Activated CD4-positive, alpha-beta T cell treated with anti-CD3 and anti-CD28 coated beads, Interleukin-2, amount 50 U/mL, for 4 hours (primary cell): ENCODE results near the gene SCML2.
A peak's percentile ranks its signal among the peaks of the same experiment; 100 is the strongest.
"Not testable (repeated sequence)": the region's sequence is repeated elsewhere in the genome, so short reads cannot be mapped to it uniquely, and the experiment has no call there.

Experiments
- DNase-seq, 2 experiments: peaks; one replicate each; pipeline ENCODE4 v3.0.0-alpha.2; 2020

SCML2 gene

DNA sequence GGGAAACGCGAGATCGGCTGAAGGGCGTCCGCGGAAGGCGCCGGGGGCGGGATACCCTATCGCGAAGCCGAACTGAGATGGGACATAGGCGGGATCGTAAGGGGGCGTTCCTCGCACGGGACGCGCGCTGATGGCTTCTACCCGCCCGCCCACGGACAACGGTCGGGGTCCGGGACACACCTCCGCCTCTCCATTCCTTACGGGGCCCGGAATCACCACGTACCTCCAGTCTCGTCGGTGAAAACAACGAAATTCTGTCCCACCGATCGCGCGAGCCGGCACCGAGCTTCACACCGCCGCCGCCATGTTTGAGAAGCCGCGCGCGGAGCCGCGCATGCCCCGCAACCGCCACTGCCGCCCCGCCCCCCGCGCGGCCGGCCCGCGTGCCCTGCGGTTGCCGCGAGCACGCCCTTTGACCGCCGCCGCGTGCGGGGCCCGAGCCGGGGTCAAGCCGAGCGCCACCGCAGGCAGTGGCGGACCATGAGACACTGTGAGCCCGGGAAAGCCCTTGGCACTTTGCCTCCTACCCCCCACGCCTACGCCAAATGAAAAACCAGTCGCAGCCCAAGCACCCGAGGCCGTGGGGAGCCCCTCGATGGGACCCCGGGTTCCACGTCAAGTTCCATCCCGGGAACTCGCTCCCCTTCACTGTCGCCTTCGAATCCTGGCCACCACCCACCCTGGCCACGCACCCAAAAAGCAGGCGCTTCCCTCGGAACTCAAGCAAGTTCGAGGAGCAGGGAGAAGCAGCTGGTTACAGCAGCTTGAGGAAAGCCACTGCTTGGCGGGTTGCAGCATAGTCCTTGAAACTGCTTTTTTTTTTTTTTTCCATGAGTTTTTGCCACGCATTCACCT lies at the start of gene SCML2:
TSS of gene SCML2 (minus strand) at position 320 of the 855 bp plus-strand sequence. CDS start 20,617 bp downstream, outside the sequence.
- DNase-seq, result peak; percentile 1 to 8

DNA sequence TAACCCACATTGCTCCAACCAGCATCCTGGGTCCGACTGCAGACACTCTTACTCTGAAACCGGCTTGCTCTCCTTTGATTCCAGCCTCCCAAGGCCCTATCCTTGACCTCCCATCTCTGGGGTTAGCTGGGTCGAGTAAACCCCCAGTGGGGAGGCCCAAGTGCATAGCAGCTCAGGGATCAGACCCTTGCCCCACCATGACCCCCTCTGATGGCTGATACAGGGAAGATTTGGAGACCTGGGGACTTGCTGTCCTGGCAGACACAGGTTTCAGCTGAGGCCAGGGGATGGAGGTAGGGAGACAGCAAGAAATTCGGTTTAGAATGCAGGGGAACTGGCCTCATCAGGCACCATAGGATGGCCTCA lies 47.3 kb upstream of the SCML2 start:
- no peak for DNase-seq

DNA sequence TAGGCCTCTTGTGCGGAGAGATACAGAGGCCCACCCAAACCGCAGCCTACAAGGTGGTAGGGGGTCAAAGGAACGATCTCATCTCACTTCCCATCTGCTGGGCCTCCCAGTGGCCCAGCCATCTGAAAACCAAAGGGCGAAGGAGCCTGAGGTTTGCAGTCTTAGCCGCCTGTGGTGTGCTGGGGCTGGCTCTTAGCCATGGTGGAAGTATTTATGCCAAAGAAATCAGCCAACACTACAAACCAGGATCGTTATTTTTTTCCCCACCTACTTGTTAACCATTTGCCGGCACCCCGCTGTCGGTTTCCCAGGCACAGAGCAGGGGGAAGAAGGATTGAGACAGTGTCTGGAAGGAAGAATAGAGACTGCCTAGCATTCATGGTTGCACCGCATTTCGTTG lies 40.0 kb upstream of the SCML2 start:
- no peak for DNase-seq

DNA sequence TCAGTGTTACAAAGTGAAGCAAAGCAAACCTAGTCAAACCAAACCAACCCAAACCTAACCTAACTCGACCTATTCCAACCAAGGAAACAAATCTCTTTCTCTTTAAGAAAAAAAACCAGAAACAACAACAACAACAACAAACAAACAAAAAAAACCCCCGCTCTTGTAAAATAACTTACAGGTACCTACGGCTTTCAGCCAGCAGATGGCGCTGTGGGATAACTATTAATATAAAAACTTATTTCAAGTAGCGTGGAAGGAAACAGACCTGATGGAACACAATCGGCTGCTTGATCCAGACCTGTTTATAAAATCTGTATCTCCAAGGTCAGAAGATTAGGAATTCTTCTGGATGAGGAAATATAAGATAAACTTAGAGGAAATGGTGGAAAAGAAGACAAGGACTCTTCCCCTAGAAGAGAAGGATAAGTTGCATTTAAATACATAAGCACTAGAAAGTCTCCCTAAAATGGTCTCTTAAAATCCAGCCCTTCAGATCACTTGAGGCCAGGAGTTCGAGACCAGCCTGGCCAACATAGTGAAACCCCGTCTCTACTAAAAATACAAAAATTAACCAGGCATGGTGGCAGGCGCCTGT lies 36.6 kb upstream of the SCML2 start:
- peak; percentile 58 to 59 for DNase-seq

DNA sequence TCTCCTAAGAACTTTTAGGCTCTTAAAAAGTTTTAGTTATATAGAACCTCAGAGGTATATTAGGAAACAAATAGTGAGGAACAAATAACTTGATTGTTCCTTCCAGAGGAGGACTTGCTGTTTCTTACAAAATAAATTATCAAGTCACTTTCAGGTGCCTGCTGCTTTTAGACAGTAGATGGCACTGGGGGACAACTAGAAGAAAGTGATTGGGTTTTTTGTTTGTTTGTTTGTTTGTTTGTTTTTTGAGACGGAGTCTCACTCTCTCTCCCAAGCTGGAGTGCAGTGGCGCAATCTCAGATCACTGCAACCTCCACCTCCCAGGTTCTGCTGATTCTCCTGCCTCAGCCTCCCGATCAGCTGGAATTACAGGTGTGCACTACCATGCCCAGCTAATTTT lies 35.5 kb upstream of the SCML2 start:
- no peak for DNase-seq

DNA sequence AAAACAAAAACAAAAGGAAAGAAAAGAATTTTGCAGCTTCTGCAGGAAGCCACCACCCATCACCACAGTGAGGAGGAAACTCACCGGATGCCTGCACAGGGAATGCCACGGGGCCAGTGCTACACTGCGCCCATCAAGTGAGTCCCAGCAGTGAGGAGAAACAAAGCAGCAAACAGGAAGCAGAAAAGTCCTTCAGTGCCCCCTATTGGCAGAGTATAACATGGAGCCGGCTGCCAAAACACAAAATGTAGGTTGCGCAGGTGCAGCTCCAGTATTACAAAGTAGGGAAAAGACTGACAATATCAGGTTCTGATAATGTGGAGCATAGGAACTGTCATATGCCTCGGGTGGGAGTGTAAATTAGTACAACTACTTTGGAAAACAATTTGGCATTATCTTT lies 23.3 kb upstream of the SCML2 start:
- peak; percentile 1 for DNase-seq

DNA sequence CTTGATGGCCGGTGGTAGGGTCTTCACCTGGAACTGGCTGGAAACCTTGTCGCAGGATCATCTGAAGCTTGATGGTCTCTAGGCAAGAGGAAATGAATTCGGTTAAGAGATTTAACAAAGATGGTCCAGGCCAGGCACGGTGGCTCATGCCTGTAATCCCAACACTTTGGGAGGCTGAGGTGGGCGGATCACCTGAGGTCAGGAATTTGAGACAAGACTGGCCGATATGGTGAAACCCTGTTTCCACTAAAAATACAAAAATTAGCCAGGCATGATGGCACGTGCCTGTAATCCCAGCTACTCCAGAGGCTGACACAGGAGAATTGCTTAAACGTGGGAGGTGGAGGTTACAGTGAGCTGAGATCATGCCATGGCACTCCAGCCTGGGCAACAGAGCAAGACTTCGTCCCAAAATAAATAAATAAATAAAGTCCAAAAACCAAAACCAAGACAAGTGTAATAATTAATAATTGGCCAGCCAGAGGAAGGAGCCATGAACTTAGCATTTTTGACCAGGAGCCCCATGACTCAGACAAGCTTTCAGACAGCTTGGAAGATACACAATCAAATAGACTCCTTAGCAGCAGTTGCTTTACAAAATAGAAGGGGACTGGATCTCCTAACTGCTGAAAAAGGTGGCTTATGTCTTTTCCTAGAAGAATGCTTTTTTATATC lies 20.8 kb upstream of the SCML2 start:
- not testable (repeated sequence) for DNase-seq

DNA sequence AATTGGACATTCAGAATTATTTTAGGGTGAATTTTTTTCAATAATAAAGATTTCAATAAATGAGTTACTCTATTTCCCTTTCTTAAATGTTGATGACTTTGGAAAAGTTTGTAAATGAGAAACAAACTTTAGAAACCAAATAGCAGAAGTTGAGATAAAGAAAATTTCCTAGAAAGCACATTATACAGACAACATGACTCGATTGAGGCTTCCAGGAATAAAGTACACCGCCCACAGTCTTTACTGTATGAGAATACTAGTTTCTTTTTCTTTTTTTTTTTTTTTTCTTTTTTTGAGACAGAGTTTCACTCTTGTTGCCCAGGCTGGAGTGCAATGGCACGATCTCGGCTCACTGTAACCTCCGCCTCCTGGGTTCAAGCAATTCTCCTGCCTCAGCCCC lies 14.6 kb upstream of the SCML2 start:
- not testable (repeated sequence) for DNase-seq

DNA sequence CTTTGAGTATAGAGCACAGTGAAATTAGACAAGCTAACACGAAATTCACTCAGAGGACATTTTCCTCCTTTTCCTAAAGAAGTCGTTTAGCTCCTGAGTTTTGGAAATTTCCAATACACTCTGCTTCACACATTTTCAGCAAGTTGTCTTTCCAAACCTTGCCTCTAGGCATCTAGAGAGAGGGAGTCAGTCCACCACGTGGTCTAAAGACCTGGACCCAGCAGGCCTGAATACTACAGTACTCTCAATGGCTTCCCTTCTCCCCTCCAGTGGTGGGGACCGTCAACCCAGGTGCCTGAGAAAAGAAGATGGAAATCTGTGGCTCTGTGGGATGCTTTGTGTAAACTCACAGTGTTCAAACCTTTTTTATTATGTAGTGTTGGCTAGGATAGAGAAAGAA lies 13.9 kb upstream of the SCML2 start:
- no peak for DNase-seq

DNA sequence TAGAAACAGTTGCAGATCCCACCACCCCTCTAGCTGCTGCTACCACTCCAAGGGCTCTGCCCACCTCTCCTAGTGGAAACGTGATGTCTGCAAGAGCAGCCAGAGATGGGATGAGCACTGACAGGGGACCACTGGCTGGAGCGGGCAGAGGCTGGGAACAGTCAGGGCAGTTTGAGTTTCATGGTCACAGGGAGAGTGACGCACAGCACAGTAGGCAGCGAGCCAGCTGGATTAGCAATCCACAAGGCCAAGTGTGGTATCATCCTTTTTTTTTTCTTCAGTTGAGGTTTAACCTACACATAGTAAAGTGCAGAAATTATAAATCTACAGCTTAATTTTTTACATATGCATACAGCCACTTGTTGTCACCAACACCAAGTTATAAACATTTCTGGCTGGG lies 6.4 kb upstream of the SCML2 start:
- DNase-seq, result no peak

DNA sequence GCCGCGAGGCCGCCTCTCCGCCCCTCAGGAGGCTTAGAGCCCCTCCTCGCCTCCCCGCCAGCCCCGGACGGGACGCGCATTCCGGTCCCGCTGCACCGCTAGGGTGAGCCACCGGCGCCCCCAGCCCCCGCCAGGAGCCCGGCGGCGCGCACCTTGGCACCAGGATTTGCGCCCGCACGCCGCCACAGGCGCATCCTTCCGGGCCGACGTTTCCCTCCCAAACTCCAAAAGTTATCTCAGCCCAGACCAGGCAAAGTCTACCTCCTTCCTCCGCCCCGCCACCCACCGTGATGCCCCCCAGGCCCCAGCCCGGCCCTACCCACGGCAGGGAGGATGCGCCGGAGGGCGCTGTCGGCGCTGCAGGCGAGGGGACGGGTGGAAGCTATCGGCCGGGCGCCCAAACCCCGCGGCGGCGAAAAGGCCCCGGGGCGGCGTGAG lies 538 bp downstream of the SCML2 start:
- peak in 1 of 2 experiments; percentile 0 for DNase-seq

DNA sequence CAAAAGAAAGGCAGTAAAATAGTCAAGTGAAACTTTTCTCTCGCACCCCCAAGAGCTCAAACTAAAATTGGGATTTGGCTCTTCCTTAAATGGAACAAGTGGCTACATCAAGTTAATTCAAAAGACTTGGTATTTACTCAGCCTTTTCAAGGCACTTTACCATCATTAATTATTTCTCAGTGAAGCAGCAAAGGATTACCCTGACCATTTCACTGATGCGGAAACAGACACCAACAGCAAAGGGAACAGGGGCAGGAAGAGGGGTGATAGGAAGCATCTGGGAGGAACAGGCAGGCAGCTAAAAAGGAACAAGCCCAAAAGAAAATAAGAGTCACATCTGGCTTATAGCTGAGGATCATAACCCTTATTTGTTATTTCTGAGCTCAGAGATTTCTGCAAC lies 2.7 kb downstream of the SCML2 start:
- DNase-seq, result no peak

DNA sequence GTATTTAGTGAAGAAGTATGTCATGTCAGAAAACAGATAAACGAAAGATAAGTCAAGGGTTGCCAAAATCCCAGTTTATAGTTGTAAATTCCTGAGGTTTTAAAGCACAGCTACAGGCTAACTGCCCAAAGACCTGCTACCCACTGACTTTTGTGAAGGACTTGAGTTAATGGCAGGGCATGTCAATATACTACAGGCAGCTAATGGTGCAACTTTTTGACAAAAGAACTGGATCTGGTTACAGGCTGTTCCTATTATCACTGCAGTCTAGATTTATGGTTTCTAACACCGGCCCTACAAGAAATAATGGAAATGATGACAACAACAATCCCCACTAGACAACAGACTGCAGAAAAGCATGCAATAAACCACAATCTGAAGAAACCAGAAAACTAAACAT lies 6.4 kb downstream of the SCML2 start:
- DNase-seq, result no peak

DNA sequence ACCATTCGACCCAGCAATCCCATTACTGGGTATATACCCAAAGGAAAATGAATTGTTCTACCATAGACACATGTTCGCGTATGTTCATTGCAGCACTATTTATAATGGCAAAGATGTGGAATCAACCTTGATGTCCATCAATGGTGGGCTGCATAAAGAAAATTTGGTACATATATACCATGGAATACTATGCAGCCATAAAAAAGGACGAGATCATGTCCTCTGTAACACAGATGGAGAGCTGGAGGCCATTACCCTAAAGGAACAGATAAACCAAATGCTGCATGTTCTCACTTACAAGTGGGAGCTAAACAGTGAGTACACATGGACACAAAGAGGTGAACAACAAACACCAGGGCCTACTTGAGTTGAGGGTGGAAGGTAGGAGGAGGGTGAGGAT lies 45.1 kb downstream of the SCML2 start:
- DNase-seq, result no peak

DNA sequence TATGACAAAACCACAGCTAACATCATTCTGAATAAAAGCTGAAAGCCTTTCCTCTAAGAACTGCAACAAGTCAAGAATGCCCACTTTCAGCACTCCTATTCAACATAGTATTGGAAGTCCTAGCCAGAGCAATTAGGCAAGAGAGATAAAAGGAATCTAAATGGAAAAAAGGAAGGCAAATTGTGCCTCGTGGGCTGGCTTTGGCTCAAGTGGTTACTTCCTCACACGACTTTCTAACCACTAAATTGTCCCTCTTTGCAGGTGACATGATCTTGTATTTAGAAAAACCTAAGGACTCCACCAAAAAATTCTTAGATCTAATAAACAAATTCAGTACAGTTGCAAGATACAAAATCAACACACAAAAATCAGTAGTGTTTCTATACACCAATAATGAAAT lies 57.2 kb downstream of the SCML2 start:
- no peak for DNase-seq

DNA sequence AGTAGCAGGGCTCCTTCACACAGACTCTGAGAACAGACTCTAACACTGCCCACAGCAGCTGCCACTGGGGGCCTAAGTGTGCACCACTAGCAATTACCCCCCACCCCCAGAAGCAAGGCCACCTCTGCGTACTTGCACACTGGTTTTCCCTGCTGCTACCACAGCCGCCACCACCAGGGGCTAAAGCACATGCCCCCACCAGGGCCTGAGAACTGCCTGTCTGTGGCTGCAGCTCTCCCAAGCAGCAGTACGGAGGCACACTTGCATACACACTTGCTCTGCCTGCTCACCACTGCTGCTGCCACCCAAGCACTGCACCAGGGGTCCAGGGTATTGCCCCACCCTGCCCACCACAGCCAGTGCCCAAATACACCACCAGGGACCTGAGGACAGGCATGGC lies 59.6 kb downstream of the SCML2 start:
- no peak for DNase-seq

DNA sequence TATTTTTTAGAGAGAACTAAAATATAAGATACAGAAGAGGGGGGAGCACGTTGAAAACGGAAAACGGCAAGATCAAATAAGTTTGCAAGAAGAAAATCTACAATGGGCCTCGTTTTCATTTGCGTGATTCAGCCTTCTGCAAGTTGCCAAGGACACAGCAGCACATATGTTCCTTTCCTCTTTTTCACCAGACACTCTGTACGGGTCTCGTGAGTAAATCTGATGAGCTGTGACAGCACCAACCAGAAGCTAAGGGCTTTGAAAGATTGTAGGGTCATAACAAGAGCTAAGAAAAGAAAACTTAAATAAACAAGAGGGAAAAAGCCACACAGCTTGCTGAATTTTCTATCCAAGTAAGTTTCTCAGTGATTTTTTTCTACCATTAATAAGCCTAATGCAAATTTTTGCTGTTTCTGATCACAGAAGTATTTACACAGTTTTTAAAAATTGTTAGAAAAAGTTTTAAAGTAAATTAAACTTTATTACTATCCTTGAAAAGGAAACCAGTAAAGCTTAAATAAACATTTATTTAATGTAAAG lies 63.4 kb downstream of the SCML2 start:
- no peak for DNase-seq

DNA sequence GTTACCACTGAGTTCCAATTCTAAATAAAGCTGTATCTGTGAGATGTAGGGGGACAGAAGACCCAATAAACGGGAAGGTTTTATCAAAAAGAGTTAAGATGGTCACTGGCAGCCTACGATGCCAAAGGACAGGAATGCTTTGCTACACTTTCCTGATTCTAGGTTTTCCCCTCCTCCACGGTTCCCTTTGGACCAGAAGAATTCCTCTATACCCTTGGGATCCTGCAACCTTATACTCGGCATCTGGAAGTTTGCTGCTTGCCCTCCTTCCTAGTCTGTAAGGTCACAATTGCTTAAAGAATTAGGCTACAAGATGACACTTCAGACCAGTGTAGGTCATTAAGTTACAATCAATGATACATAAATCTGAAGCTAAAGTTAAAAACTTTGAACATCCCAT lies 64.3 kb downstream of the SCML2 start:
- DNase-seq, result no peak

DNA sequence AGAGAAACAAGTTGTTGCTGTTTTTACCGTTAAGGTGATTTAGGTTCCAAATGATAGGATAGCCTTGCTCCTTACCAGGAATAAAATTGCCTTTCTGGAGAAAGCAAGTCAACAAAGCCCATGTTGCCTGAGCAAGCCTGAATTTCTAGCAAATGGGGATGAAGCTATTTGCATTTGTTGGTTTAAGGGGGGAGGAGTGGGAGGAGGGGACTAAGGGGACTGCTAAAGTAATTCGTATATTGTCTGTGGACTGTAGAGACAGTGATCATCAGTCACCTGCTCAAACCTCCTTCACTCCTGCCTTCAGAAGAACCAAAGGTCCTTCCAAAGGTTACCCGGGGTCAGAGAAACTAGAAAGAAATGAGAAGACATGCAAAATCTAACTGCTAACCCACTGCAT lies 65.8 kb downstream of the SCML2 start:
- DNase-seq, result no peak

DNA sequence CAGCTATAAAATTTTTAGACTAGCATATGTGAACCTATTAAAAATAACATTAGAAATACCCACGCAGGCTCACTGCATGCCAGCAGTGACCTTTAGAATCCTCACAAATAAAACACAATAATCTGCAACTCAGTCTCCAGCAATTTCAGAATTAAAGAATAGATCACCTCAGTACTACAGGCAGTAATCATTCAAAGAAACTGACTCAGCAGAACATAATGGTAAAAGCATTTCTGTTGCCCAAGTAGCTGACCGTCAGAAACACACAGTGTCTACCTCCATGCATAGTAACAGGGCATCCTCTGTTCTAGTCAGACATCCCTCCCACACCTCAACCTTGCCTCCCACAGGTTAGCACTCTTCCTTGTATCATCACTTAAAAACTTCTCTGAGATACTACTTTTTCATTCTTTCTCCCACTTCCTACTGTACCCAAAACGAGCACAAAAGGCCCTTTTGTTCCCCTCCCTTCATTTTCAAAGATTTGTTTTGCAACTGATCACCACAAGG lies 68.1 kb downstream of the SCML2 start:
- no peak for DNase-seq

DNA sequence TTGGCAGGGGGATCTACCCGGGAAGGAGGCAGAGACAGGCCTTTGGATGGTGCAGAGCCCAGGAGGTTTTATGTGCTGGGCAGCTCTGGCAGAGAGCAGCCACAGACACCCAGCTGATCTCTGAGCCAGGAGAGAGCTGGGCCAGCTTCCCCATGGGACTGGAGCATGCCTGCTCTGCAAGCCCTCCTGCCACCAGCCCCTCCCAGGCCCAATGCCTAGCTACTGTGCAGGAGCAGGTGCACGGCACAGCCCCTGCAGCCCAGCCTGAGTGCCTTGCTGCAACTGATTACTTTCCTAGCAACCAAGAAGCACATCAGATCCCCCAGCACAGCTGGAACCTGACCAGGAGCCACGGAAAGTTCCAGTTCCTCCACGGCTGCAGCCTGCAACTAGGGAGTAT lies 76.0 kb downstream of the SCML2 start:
- no peak for DNase-seq

DNA sequence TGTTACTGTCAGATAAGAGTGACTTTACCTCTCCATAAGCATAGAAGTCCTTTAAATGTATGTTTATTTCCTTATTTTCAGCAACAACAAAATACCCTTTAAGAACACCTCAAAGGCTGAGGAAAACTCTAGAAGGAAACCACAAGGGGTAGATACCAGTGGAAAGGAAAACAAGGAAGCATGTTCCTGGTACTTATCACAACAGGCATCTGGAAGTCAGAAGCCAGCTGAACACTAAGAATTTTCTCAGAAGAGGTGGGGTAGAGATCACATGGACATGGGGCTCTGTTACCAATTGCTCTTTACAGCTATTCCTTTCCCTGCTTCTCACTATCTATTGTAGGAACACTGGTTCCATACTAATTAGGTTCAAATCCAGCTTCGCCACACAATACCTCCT lies 82.3 kb downstream of the SCML2 start:
- no peak for DNase-seq

DNA sequence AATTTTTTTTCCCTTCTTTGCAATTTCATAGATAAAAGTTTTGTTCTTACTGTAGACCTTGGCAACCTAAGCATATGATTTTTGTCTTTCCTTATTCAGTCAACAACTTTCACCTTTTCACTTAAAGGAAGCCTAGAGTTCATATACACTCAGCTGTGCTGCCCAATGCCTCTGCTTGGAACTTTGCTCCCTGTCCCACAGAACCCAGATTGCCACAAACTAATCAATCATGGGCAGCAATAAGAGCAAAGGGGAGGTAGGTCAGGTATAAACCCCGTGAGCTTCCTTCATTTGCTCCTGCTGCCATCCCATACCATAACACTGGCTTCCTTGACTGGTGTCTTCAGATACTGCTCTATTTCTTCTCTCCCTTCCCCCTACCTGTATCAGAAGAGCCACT lies 82.8 kb downstream of the SCML2 start:
- DNase-seq, result no peak

DNA sequence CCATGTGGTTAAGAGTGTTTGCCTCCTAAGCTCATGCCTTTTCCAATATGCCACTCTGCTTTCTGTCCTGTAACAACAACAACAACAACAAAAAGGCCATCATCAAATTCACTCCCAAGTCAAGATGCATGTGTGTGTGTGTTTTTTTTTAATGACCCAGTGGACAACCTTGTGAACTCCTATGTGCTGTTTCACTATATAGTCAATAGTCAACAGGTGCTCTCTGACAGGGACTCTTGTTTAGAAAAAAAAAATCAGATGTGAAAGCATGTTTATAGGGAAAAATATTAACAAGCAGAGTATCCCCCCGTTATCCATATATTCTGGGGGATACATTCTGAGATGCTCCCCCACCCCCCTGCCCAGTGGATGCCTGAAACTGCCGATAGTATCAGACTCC lies 83.2 kb downstream of the SCML2 start:
- DNase-seq, result no peak
